GM12801 (cell line): Measurements from ENCODE around the gene ERFL.

ENCODE experiments used
- TF ChIP-seq, protein P1 (sequence below): IDR thresholded peaks from one replicate; pipeline ENCODE4 v1.5.1; 2011; ENCODE audit warnings: control low read depth; ENCODE audit not compliant: insufficient read length; ENCODE audit errors: extremely low read depth

The ERFL gene

DNA sequence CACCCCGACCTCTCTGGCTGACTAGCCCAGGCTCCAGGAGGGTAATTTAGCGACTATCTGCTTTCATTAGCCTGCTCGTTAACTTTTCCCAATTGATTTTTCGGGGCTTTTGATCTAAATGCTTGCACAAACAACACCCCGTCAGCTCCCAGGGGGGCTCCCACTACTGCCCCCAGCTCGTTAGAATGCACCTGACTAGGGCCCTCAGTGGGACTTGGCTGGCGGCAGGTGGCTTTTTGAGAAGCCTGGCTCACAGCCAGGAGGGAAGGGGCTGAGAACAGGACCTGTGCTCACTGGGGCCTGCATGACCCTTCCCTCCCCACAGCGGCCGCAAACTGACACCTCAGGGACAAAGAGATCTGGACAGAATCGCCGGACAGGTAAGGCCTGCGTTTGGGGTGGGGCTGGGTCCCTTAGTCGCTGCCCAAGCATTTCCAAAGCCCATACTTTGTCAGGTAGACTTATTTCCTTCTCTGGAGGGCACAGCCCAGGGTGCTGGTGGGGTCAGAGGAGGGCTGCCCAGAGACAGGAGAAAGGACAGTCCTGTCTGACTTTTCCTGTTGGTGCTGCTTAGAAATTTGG is 58.8 kb downstream of the ERFL start:
- TF ChIP-seq, protein P1, sequence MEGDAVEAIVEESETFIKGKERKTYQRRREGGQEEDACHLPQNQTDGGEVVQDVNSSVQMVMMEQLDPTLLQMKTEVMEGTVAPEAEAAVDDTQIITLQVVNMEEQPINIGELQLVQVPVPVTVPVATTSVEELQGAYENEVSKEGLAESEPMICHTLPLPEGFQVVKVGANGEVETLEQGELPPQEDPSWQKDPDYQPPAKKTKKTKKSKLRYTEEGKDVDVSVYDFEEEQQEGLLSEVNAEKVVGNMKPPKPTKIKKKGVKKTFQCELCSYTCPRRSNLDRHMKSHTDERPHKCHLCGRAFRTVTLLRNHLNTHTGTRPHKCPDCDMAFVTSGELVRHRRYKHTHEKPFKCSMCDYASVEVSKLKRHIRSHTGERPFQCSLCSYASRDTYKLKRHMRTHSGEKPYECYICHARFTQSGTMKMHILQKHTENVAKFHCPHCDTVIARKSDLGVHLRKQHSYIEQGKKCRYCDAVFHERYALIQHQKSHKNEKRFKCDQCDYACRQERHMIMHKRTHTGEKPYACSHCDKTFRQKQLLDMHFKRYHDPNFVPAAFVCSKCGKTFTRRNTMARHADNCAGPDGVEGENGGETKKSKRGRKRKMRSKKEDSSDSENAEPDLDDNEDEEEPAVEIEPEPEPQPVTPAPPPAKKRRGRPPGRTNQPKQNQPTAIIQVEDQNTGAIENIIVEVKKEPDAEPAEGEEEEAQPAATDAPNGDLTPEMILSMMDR, result no peak

DNA sequence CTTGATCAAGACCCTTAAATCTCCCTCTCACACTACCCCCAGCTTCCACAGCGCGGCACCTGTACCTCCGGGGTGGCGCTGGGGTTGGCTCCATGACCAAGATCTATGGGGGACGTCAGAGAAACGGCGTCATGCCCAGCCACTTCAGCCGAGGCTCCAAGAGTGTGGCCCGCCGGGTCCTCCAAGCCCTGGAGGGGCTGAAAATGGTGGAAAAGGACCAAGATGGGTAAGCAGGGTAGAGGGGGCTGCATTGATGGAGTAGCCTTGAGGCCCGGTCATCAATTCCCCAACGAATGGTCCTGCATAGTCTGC is 59.3 kb downstream of the ERFL start:
- TF ChIP-seq, protein P1, result no peak

DNA sequence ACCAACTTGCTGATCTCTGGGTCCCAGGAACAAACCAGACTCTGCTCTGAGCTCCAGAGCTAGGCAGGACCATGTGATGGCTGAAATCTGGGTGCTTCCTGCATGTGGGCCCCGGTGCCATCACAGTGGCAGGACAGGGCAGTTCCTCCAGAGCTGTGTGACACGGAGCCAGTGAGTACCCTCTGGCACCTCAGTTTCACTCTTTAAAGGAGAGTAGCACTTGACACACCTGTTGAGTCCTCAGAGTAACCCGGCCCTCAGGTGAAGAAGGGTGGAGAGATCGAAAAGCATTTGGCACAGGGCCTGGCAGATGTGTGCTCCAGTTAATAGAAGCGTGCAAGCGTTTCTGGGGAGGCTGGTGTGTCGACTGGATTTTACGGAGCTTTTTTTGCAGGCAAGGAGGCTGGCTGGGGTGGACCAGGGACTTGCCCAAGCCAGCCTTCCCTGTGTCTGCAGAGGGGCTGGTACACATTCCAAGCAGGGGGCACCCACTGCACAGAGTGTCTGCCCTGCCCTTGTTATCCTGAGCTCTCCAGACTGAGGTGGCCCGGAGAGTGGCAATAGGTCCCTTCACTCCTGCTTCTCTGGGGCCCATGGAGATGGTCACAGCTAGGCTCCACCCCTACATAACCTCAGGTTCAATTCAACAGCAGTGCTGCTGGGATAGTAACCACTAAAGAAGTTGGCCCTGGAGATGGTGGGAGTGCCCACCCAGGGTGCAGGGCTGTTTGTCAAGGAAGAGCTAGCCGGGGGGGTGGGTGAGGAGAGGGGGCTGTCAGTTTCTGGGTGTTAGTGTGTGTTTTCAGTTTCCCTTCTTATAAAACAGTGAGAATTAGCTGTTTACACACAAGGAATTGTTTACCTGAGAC is 59.9 kb downstream of the ERFL start:
- TF ChIP-seq, protein P1, result no peak

DNA sequence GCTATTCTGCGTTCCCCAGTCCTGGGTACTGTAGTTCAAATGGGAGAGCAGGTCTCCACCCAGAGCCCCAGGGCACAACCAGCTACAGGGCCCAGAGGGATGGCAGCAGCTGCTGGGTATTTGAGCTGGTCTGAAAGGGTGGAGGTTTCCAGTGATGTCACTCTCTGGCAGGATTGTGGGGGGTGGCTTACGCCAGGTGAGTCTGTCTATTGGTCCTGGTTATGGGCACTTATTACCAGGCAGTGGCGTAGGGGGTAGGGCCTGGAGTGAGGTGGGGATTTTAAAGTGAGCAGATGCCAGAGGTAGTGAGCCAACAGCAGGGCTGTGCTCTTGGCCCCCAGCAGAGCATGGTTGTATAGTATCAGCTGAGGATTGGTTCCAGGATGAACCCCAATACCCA is 62.0 kb downstream of the ERFL start:
- TF ChIP-seq, protein P1, result no peak

DNA sequence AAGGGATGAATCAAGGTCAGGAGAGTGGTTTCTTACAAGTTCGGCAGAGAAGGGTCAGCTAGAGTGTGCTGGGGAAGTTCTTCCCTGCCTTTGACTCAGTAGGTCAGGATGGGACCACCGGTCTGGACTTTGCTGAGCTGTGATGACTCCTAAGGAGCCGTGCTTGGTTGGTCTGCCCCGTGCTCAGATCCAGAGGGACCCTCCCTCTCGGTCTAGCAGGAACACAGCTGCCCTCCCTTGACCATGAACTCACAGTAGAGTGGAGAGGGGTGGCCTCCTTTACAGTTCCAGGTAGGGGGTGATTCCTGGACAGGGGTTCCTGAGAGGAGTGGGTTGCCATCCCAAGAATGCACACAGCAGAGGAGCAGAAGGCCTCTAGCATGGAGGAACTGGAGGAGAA is 63.9 kb downstream of the ERFL start:
- TF ChIP-seq, protein P1, result no peak

DNA sequence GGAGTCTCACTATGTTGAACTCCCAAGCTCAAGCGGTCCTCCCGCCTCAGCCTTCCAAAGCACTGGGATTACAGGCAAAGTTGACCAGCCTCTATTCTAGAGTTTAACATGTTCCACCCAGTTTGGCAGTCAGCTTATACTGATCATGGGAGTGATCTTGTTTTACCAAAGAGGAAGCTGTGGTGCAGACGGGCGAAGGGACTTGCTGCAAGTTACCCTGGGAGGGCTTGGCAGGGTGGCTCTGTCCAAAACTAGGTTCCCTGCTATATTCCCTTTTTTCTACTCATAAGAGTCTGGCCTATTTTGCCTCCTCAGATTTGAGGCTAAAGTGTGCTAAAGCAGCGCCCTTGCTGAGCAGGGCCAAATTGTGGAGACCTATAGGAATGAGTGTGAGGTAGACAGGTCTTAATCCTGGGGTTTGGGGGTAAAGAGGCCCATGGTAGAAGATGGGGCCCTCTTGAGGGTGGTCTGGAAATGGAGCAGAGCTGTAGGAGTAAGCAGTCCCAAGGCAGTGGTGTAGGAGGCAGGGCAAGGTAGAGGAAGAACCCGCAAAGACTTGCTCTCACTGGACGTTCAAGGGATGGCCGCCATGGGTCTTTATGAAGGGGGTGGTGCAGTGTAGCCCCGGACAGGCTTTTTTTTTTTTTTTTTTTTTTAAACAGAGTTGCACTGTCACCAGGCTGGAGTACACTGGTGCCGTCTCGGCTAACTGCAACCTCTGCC is 64.9 kb downstream of the ERFL start:
- TF ChIP-seq, protein P1, result no peak

DNA sequence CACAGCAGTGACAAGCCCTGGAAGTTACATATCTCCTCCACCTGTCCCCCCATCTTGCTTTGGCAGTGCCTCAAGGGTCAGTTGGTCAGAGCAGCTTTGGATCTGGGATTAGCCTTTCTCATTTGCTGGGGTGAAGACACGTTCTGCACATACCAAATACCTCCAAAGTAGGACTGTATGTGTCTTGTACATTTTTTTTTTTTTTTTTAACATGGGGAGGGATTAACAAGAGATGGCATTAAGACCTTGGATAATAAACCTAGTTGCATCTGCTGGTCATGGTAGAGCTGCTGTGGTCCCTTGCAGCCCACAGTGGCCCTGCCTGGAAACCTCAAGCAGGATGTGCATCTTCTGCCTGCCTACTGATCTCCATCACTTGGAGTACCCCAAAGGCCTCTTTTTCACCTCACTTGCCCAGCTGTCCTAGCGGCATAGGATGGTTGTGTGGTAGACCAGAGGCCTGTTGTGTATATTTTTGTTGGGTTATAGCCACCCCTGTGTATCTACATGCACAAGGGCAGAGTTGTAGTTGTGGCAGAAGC is 65.7 kb downstream of the ERFL start:
- TF ChIP-seq, protein P1, result no peak
